Measurements from ENCODE around the gene EXOC4. TPM values are rescaled to one million over a fixed set of nuclear protein-coding genes. Genes with fewer than 3 reads are reported as not detected.

Gene EXOC4
- total RNA-seq, 4 donors from 2014 or later: 30.7 to 62.4 (median 40.4) TPM

- Histone ChIP-seq H3K9me3 (no peaks in the 10 kb centered on the region), H3K36me3 (no peaks in the 10 kb centered on the region), H3K4me3 (no peak overlapping the region), H3K27ac (no peak overlapping the region), H3K4me1 (no peaks in the 10 kb centered on the region), H3K27me3 (no peaks in the 10 kb centered on the region)
- DNase-seq: no peak
- intact Hi-C loops (cut with DNase I): no loop called here
- TF ChIP-seq CTCF (IDR thresholded peaks at IDR 0.05): no peak
- TF ChIP-seq POLR2A (IDR thresholded peaks at IDR 0.05): no peak
- 84 to 90% methylated on average over 6 to 7 of the region's 7 CpGs for WGBS, 2 donors
Observed at GRCh38 chr7:133781486-133782090, 528.7 kb downstream of the EXOC4 start.

- no peaks in the 10 kb centered on the region for H3K27me3 ChIP-seq
- H3K27ac ChIP-seq: no peak overlapping the region
- H3K9me3 ChIP-seq: no peaks in the 10 kb centered on the region
- no peaks in the 10 kb centered on the region for H3K4me1 ChIP-seq
- H3K36me3 ChIP-seq: no peaks in the 10 kb centered on the region
- DNase-seq: no peak
- TF ChIP-seq POLR2A (IDR thresholded peaks at IDR 0.05) (no peak), CTCF (IDR thresholded peaks at IDR 0.05) (no peak)
- 95 to 98% methylated on average over 5 of the region's 5 CpGs for WGBS, 2 donors
- intact Hi-C loops (cut with DNase I): no loop called here
- no peak overlapping the region for H3K4me3 ChIP-seq
Observed at GRCh38 chr7:133782470-133782869, 529.6 kb downstream of the EXOC4 start.

GRCh38 chr7:133783276-133783675, 530.4 kb downstream of the EXOC4 start:
- Histone ChIP-seq H3K4me3 (no peak overlapping the region), H3K27me3 (no peaks in the 10 kb centered on the region), H3K27ac (no peak overlapping the region), H3K9me3 (no peaks in the 10 kb centered on the region), H3K4me1 (no peaks in the 10 kb centered on the region), H3K36me3 (no peaks in the 10 kb centered on the region)
- TF ChIP-seq POLR2A (IDR thresholded peaks at IDR 0.05) (no peak), CTCF (IDR thresholded peaks at IDR 0.05) (no peak)
- 90 to 92% methylated on average over 2 of the region's 2 CpGs for WGBS, 2 donors
- DNase-seq: no peak
- intact Hi-C loops (cut with DNase I): no loop called here

GRCh38 chr7:133784486-133785001, 531.7 kb downstream of the EXOC4 start:
- no peaks in the 10 kb centered on the region for H3K4me1 ChIP-seq
- H3K27me3 ChIP-seq: no peaks in the 10 kb centered on the region
- H3K9me3 ChIP-seq: no peaks in the 10 kb centered on the region
- no peak for DNase-seq
- TF ChIP-seq POLR2A (IDR thresholded peaks at IDR 0.05) (no peak), CTCF (IDR thresholded peaks at IDR 0.05) (no peak)
- no peak overlapping the region for H3K4me3 ChIP-seq
- H3K36me3 ChIP-seq: no peaks in the 10 kb centered on the region
- intact Hi-C loops (cut with DNase I): no loop called here
- 68 to 87% methylated on average over 4 of the region's 4 CpGs for WGBS, 2 donors
- H3K27ac ChIP-seq: no peak overlapping the region

- no peak for DNase-seq
- no peak overlapping the region for H3K4me3 ChIP-seq
- no peak for TF ChIP-seq CTCF (IDR thresholded peaks at IDR 0.05)
- TF ChIP-seq POLR2A (IDR thresholded peaks at IDR 0.05): no peak
- WGBS, 2 donors: 53 to 55% methylated on average over 3 of the region's 3 CpGs
- no peaks in the 10 kb centered on the region for H3K4me1 ChIP-seq
- H3K27me3 ChIP-seq: no peaks in the 10 kb centered on the region
- no peaks in the 10 kb centered on the region for H3K9me3 ChIP-seq
- H3K27ac ChIP-seq: no peak overlapping the region
- no peaks in the 10 kb centered on the region for H3K36me3 ChIP-seq
- intact Hi-C loops (cut with DNase I): no loop called here
Observed at GRCh38 chr7:133786401-133786937, 533.6 kb downstream of the EXOC4 start.
